NCI-H1694 (cell line): ENCODE data around the gene RGL3.
"Not testable (repeated sequence)": the region's sequence is repeated elsewhere in the genome, so short reads cannot be mapped to it uniquely, and the experiment has no call there.

Experiments used
- DNase-seq: peaks from one replicate; lab custom pipeline; 2025; lab: John Stamatoyannopoulos, UW

The RGL3 gene

GRCh38 chr19:11450570-11451326, 31.6 kb upstream of the RGL3 start:
- no peak for DNase-seq

- DNase-seq = no peak
These were observed 29.9 kb upstream of the RGL3 start for GRCh38 chr19:11448923-11449554.

GRCh38 chr19:11448410-11448809, 29.3 kb upstream of the RGL3 start:
- no peak for DNase-seq

- DNase-seq = no peak
These were observed 28.5 kb upstream of the RGL3 start for GRCh38 chr19:11447347-11448262.

DNA sequence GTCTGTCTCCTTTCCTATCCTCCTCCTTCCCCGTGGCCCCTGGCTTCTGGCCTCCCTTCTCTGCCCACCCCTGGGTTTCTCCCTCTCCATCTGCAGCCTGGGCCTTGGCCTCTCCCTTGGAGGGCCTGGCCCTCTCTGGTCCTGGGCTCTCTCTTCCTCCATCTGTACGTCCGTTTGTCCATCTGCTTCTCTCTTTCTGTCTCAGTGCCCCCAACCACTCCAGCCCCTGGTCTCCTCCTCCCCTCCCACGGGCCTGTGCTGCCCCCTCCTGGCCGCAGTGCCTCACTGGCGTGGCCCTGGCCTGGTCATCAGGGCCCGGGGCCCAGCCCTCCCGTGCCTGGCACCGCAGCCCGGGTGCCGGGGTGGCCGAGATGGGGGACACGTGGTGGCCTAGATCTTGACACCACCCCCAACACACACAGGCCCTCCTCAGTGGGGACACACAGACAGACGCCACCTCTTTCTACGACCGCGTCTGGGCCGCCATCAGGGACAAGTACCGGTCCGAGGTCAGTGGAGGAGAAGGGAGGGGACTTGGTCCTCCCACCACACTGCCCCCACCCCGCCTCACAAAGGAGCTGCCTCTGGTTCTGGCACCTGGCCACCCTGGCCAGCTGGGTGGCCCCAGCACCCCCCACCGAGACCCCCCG, 27.7 kb upstream of the RGL3 start:
- DNase-seq = no peak

DNA sequence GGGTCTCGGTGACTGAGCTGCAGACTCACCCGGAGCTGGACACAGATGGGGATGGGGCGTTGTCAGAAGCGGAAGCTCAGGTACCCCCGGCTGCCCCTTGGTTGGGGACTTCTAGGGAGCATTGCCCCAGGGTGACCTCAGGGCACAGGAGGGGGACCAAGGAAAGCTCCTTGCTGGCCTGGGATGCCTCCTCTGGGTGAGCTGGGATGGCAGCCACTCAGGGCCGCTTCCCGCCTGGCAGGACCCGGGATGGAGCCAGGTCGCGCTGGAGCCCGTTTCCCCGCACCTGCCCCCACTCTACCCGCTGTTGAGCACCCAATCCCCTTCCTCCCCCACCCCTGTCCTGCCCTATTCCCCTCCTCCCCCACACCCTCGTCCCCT, 27.1 kb upstream of the RGL3 start:
- no peak for DNase-seq

- DNase-seq = no peak
These were observed 26.0 kb upstream of the RGL3 start for GRCh38 chr19:11445141-11445540.

DNA sequence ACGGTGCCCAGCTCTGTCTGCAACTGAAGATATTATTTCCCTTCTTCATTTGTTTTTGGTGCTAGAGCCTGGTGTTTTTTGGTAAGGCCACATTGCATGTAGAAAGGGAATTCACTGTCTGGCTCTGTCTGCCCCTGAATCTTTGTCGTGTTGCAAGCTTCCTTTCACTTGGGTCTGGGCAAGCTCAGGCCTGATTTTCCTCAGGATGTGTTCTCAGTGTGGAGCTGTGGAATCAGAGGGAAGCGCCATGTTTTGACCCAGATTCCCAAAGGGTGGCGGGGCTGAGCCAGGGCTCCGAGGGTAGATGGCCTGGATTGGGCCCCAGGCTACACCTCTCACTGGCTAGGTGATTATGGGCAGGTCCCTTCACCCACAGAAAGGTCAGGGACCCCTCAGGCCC, 24.9 kb upstream of the RGL3 start:
- no peak for DNase-seq

GRCh38 chr19:11437955-11438354, 18.8 kb upstream of the RGL3 start:
- DNase-seq = no peak

- DNase-seq = no peak
These were observed 16.8 kb upstream of the RGL3 start for GRCh38 chr19:11435833-11436313.

DNA sequence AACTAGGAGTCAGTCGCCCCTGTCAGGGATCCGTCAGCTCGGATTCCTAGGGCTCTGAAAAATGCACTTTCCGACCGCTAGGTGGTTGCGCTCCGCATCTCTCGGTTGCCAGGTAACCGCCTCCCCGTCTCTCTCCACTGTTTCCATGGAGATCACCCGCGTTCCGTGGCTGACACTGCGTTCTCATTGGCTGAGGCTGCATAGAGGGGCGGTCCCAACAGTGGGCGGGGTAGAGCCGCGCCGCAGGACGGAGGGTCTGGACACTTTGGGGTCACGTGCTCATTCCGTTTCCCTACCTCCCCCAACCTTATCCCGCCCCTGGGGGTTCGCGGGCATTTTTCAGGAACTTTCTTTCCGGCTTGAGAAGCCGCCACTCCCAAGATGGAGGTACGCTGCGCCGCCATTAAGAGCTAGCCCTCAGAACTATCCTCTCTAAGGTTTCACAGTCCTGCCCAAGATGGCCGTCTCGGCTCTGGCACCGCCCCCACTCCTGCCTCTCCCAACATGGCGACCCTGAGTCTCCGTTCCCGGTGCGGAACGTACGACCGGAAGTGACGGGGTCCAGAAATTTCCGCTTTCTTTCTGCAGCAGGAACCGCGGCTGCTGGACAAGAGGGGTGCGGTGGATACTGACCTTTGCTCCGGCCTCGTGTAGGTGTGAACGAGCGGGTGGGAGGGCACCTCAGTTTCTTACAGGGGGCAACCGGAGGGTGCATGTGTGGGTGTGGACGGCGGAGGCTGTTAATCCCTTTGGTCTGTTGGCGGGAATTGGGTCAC, 16.1 kb upstream of the RGL3 start, which contains the start of the genes ODAD3 and PRKCSH:
ODAD3 (minus strand) TSS at position 65 of the 776 bp plus-strand sequence. CDS start 105 bp downstream, outside the sequence.
PRKCSH (plus strand) TSS at position 579 of the 776 bp plus-strand sequence. CDS start 483 bp downstream, outside the sequence.
- peak; percentile 98 for DNase-seq

DNA sequence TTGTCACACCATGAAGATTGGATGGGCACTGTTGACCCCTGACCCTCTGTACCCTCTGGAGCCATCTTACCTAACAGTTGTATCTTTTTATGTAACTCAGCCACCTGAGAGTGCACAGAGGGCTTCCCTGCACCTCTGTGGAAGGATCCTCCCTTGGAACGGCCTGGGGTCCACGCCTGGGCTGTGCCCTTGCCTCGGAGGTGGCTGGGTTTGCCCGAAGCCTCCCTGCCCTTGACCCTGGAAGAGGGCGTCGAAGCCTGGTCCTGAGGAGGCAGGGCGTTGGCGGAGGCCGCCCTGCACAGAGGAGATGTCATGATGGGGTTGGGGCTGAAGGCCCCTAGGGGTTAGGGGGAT, 15.6 kb upstream of the RGL3 start:
- DNase-seq = no peak

- DNase-seq = not testable (repeated sequence)
These were observed 14.4 kb upstream of the RGL3 start for GRCh38 chr19:11433526-11433925.

DNA sequence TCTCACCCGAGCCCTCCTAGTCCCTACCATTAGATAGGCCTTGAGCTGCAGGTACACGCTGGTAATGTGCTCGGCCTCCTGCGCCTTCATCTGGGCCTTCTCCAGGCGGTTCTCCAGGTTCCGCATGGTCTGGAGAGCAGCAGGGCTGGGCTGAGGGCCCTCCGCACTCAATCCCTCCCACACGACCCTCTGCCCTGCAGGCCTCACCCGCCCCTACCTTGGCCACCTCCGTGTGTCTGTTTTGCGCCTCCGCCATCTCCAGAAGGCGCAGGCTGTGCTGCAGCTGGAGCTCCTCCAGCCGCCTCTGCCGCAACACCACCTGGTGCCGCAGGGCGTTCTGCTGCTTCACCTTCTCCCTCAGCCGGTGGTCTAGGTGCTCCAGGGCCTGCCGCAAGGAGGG, 7.5 kb upstream of the RGL3 start:
- DNase-seq = no peak

GRCh38 chr19:11425719-11426457, 6.8 kb upstream of the RGL3 start:
- no peak for DNase-seq

GRCh38 chr19:11423791-11424181, 4.7 kb upstream of the RGL3 start:
- DNase-seq = no peak

DNA sequence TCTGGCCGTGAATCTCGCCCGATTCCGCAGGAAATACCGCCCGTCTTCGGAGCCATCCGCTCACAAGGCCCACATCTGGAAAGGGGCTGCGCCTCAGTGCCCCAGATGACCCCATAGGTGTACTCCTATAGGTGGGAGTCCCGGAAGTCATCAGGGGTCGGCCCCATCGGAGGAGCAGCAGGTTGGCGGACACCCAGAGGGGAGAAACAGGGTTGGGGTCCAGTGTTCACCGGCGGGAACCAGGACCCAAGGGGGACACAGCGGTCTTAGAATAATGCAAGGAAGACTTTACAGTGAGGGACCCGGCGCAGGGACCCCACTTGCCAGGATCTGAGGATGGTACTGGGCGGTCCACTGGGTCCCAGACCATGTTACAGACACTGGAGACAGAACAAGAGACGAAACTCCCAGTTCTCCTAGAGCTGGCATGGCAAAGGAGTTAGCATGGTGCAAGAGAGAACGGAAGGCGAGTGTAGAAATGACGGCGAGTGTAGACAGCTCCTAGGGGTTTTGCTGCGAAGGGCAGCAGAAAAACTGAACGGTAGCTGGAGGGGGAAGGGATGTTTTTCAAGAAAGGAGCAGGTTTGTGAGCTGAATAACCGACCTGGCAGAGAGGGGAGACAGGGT, 4.2 kb upstream of the RGL3 start:
- DNase-seq = no peak

GRCh38 chr19:11422163-11423065, 3.3 kb upstream of the RGL3 start:
- DNase-seq = no peak
